SHP77 treated with DMSO at 0.1 percent for 48 hours (cell line): Measurements from ENCODE around the gene KCNQ1.

ENCODE experiments used
- DNase-seq: peaks from one replicate; lab custom pipeline; 2025; lab: John Stamatoyannopoulos, UW

KCNQ1 gene

DNA sequence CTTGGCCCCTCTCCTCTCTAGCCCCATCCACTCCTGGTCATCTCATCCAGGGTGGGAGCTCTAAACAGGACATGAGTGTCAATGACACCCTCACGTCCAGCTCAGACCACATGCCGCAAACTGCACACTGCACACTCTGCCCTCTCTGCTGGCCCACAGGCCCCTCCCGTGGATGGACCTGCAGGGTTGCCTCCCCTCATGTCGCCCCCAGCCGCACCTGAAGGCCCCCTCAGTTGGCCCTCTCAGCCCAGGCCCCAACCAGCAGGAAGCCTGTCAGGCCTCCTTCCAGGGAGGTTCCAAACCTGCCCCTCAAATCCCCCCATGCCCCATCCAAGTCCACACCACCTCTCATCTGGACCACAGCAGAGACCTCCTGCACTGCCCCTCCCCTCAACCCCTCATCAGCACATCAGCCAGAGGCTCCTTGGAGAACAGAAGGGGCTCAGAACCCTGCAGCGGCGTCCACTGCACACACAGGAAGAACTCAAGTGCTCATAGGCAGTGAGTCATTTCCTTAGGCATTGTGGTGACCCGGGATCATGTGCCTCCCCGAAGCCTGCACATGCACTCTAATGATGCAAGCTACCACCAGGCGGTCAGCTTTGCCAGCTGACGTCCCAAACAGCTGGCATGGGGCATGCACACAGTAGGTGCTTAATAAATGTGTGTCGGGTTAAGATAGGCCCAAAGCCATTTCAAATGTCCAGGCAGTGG, 453.7 kb downstream of the KCNQ1 start:
- DNase-seq = no peak
